ENCODE results near the gene KLHL21. TPM values are rescaled to one million over a fixed set of nuclear protein-coding genes. Genes with fewer than 3 reads are reported as not detected.

Gene KLHL21
- total RNA-seq, 1 experiment from 2014 or later: 17.6 TPM

DNA sequence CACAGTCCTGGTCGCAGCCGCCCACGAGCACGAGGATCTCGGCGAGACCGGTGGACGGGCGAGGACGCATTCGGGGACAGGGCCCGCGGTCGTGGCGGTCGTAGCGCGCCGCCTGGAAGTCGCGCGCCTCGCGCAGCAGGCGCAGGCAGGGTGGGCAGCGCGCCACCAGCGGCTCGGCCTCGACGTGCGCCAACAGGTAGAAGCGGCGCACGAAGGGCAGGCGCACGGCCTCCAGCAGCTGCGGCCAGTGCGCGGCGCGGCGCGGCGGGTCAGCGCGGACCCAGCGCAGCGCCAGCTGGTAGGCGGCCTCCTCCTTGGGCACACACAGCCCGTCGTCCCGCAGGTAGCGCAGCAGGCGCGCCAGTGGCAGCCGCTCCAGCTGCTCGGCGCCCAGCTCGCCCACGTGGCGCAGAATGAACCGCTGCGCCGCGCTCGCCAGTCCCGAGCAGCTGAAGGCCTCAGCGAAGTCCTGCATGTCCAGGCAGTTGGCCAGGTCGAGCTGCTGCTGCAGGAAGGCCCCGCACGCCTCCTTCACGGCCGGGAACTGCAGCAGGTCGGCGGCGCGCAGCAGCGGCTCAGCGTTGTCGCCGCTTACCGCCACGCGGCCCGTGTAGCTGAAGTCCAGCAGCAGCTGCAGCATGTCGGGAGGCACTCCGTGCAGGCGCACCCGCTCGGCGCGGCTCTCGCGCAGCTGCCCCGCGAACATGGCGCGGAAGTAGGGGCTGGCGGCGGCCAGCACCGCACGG is 573 bp downstream of the KLHL21 start (continued):
- TF ChIP-seq, protein P1, sequence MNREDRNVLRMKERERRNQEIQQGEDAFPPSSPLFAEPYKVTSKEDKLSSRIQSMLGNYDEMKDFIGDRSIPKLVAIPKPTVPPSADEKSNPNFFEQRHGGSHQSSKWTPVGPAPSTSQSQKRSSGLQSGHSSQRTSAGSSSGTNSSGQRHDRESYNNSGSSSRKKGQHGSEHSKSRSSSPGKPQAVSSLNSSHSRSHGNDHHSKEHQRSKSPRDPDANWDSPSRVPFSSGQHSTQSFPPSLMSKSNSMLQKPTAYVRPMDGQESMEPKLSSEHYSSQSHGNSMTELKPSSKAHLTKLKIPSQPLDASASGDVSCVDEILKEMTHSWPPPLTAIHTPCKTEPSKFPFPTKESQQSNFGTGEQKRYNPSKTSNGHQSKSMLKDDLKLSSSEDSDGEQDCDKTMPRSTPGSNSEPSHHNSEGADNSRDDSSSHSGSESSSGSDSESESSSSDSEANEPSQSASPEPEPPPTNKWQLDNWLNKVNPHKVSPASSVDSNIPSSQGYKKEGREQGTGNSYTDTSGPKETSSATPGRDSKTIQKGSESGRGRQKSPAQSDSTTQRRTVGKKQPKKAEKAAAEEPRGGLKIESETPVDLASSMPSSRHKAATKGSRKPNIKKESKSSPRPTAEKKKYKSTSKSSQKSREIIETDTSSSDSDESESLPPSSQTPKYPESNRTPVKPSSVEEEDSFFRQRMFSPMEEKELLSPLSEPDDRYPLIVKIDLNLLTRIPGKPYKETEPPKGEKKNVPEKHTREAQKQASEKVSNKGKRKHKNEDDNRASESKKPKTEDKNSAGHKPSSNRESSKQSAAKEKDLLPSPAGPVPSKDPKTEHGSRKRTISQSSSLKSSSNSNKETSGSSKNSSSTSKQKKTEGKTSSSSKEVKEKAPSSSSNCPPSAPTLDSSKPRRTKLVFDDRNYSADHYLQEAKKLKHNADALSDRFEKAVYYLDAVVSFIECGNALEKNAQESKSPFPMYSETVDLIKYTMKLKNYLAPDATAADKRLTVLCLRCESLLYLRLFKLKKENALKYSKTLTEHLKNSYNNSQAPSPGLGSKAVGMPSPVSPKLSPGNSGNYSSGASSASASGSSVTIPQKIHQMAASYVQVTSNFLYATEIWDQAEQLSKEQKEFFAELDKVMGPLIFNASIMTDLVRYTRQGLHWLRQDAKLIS (CRISPR knock-in tag; IDR thresholded peaks at IDR 0.05; ENCODE audit: borderline replicate concordance): no peak
- TF ChIP-seq IRF2 (CRISPR knock-in tag; IDR thresholded peaks at IDR 0.05; ENCODE audit: borderline replicate concordance, low read depth) (0 out of 2 replicates have a peak, but pooled peaks have one; percentile 2), TCF7 (CRISPR knock-in tag; IDR thresholded peaks at IDR 0.05; ENCODE audit: low read depth) (peak; percentile 44)

DNA sequence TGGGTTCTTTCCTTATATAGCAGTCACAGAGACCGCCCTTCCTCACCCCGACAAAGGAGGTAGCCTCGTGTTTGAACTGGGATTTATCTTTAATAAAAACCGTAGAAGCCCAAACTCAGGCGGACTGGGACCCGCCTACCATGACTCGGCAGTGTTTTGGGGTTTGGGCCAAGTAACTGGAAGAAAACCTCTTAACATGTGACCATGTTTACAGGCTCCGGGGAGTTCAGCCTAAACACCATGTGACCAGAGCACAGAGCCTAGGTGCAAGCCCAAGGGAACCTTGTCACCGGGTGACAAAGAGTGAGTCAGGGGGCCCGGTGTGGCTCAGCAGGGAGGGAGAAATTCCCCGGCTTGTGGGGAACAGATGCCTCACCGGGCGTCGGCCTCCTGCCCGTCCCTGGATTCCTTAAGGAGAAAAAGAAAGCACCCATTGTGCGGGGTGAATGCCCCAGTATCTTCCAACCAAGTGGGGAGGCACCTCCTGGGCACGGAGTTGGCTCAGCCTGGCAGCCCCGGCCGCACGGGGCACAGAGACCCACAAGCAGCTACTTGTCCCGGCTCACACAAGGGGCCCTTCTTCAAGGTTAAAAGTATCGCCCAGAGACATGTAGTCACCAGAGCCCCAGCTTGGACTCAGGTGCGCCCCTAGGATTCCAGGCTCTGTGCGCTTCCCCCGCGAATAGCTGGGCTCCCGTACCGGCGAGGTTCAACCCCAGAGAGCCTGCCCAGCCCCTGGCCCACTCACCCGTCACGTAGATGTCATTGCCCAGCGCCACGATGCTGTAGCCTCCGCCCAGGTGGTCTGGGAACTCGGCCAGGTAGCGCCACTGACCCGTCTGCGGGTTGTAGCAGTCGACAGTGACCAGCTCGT is 1.4 kb downstream of the KLHL21 start:
- DNase-seq (ENCODE audit: low spot score) (peak; percentile 41), ATAC-seq (peak; percentile 4; the same call in 1 of the 2 replicates)
- H3K9me3 Mint-ChIP-seq: no peaks in the 10 kb centered on the region
- ChIA-PET CTCF (interaction anchor here (0.6 to 1.9 kb wide), 14 partner anchors 9 to 160 kb away, joined by 3 to 8 read pairs (median 4); partner anchors contain the start of genes NOL9, TAS1R1, THAP3 and ZBTB48), POLR2A (interaction anchor here (0.9 to 1.4 kb wide), 5 partner anchors 13 to 33 kb away, joined by 3 to 6 read pairs (median 4); partner anchors contain the start of genes PHF13 and THAP3)
- peak overlapping the region; percentile 85; the same call in 1 of the 2 replicates for H3K27ac Mint-ChIP-seq
- H3K4me1 Mint-ChIP-seq: peaks cover 23% of the 10 kb centered on the region
- H3K36me3 Mint-ChIP-seq: peaks cover 6% of the 10 kb centered on the region
- H3K27me3 Mint-ChIP-seq (ENCODE audit: low read depth): no peaks in the 10 kb centered on the region; the same call in 1 of the 2 replicates
- H3K4me3 Mint-ChIP-seq: peak overlapping the region; percentile 80
- TF ChIP-seq TCF7 (CRISPR knock-in tag; IDR thresholded peaks at IDR 0.05; ENCODE audit: low read depth) (no peak), FOXP1 (CRISPR knock-in tag; IDR thresholded peaks at IDR 0.05; ENCODE audit: borderline replicate concordance) (no peak), GTF2I (CRISPR knock-in tag; conservative IDR thresholded peaks at IDR 0.05) (no peak), GRHL2 (CRISPR knock-in tag; IDR thresholded peaks at IDR 0.05; ENCODE audit: insufficient replicate concordance, severe bottlenecking) (no peak), ZNF219 (CRISPR knock-in tag; IDR thresholded peaks at IDR 0.05; ENCODE audit: borderline replicate concordance) (no peak), ZNF138 (CRISPR knock-in tag; conservative IDR thresholded peaks at IDR 0.05) (no peak), TEAD1 (CRISPR knock-in tag; IDR thresholded peaks at IDR 0.05) (no peak), FOXK1 (CRISPR knock-in tag; IDR thresholded peaks at IDR 0.05) (peak; percentile 90), CREM (CRISPR knock-in tag; IDR thresholded peaks at IDR 0.05) (no peak)
- TF ChIP-seq, protein P2, sequence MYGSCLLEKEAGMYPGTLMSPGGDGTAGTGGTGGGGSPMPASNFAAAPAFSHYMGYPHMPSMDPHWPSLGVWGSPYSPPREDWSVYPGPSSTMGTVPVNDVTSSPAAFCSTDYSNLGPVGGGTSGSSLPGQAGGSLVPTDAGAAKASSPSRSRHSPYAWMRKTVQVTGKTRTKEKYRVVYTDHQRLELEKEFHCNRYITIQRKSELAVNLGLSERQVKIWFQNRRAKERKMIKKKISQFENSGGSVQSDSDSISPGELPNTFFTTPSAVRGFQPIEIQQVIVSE (CRISPR knock-in tag; IDR thresholded peaks at IDR 0.05; ENCODE audit: borderline replicate concordance): no peak
- TF ChIP-seq, protein P3, sequence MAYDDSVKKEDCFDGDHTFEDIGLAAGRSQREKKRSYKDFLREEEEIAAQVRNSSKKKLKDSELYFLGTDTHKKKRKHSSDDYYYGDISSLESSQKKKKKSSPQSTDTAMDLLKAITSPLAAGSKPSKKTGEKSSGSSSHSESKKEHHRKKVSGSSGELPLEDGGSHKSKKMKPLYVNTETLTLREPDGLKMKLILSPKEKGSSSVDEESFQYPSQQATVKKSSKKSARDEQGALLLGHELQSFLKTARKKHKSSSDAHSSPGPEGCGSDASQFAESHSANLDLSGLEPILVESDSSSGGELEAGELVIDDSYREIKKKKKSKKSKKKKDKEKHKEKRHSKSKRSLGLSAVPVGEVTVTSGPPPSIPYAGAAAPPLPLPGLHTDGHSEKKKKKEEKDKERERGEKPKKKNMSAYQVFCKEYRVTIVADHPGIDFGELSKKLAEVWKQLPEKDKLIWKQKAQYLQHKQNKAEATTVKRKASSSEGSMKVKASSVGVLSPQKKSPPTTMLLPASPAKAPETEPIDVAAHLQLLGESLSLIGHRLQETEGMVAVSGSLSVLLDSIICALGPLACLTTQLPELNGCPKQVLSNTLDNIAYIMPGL (CRISPR knock-in tag; IDR thresholded peaks at IDR 0.05): no peak
- TF ChIP-seq, protein P4, sequence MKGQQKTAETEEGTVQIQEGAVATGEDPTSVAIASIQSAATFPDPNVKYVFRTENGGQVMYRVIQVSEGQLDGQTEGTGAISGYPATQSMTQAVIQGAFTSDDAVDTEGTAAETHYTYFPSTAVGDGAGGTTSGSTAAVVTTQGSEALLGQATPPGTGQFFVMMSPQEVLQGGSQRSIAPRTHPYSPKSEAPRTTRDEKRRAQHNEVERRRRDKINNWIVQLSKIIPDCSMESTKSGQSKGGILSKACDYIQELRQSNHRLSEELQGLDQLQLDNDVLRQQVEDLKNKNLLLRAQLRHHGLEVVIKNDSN (CRISPR knock-in tag; IDR thresholded peaks at IDR 0.05): peak; percentile 64; the same call in 1 of the 2 replicates
- TF ChIP-seq, protein P5, sequence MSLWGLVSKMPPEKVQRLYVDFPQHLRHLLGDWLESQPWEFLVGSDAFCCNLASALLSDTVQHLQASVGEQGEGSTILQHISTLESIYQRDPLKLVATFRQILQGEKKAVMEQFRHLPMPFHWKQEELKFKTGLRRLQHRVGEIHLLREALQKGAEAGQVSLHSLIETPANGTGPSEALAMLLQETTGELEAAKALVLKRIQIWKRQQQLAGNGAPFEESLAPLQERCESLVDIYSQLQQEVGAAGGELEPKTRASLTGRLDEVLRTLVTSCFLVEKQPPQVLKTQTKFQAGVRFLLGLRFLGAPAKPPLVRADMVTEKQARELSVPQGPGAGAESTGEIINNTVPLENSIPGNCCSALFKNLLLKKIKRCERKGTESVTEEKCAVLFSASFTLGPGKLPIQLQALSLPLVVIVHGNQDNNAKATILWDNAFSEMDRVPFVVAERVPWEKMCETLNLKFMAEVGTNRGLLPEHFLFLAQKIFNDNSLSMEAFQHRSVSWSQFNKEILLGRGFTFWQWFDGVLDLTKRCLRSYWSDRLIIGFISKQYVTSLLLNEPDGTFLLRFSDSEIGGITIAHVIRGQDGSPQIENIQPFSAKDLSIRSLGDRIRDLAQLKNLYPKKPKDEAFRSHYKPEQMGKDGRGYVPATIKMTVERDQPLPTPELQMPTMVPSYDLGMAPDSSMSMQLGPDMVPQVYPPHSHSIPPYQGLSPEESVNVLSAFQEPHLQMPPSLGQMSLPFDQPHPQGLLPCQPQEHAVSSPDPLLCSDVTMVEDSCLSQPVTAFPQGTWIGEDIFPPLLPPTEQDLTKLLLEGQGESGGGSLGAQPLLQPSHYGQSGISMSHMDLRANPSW (CRISPR knock-in tag; conservative IDR thresholded peaks at IDR 0.05; ENCODE audit: low read depth): no peak
- TF ChIP-seq, protein P6, sequence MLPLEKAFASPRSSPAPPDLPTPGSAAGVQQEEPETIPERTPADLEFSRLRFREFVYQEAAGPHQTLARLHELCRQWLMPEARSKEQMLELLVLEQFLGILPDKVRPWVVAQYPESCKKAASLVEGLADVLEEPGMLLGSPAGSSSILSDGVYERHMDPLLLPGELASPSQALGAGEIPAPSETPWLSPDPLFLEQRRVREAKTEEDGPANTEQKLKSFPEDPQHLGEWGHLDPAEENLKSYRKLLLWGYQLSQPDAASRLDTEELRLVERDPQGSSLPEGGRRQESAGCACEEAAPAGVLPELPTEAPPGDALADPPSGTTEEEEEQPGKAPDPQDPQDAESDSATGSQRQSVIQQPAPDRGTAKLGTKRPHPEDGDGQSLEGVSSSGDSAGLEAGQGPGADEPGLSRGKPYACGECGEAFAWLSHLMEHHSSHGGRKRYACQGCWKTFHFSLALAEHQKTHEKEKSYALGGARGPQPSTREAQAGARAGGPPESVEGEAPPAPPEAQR (CRISPR knock-in tag; IDR thresholded peaks at IDR 0.05): no peak
- TF ChIP-seq, protein P7, sequence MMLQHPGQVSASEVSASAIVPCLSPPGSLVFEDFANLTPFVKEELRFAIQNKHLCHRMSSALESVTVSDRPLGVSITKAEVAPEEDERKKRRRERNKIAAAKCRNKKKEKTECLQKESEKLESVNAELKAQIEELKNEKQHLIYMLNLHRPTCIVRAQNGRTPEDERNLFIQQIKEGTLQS (CRISPR knock-in tag; conservative IDR thresholded peaks at IDR 0.05): no peak
- TF ChIP-seq, protein P8, sequence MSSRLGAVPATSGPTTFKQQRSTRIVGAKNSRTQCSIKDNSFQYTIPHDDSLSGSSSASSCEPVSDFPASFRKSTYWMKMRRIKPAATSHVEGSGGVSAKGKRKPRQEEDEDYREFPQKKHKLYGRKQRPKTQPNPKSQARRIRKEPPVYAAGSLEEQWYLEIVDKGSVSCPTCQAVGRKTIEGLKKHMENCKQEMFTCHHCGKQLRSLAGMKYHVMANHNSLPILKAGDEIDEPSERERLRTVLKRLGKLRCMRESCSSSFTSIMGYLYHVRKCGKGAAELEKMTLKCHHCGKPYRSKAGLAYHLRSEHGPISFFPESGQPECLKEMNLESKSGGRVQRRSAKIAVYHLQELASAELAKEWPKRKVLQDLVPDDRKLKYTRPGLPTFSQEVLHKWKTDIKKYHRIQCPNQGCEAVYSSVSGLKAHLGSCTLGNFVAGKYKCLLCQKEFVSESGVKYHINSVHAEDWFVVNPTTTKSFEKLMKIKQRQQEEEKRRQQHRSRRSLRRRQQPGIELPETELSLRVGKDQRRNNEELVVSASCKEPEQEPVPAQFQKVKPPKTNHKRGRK (CRISPR knock-in tag; IDR thresholded peaks at IDR 0.05; ENCODE audit: borderline replicate concordance): no peak

Data from WTC11 (cell line).